Calu3 (cell line): ENCODE measurements around the gene PARG. TPM values are rescaled to one million over a fixed set of nuclear protein-coding genes. Genes with fewer than 3 reads are reported as not detected.
A peak's percentile ranks its signal among the peaks of the same experiment; 100 is the strongest.

Experiments
- BruUV-seq: library from RNA; stranded (reverse); fragments of 400-500 nt; replicated peaks from 2 replicates; lab custom pipeline; 2021; lab: Mats Ljungman, UMichigan
- CTCF ChIA-PET: fragments of 300-600 bp; sonication (Branson Sonifier 250); formaldehyde crosslinking; loops from one replicate; lab custom pipeline; 2022; ENCODE audit warnings: antibody characterized with exemption; lab: Charles Lee
- DNase-seq: peaks from one replicate; pipeline ENCODE4 v3.0.0; 2022
- H3K27ac Mint-ChIP-seq: one replicate; pipeline ENCODE4 v1.8.0; 2022; ENCODE audit warnings: mixed read lengths; ENCODE audit not compliant: unreplicated experiment
- H3K27me3 Mint-ChIP-seq: one replicate; pipeline ENCODE4 v1.8.0; 2022; ENCODE audit warnings: mixed read lengths; ENCODE audit not compliant: unreplicated experiment
- H3K36me3 Mint-ChIP-seq: one replicate; pipeline ENCODE4 v1.8.0; 2022; ENCODE audit warnings: mild to moderate bottlenecking, moderate library complexity, mixed read lengths; ENCODE audit not compliant: insufficient read depth, unreplicated experiment
- H3K4me1 Mint-ChIP-seq: one replicate; pipeline ENCODE4 v1.8.0; 2022; ENCODE audit warnings: mild to moderate bottlenecking, low read depth, mixed read lengths; ENCODE audit not compliant: unreplicated experiment
- H3K4me3 Mint-ChIP-seq: one replicate; pipeline ENCODE4 v1.8.0; 2022; ENCODE audit warnings: mild to moderate bottlenecking, low read depth, moderate library complexity, mixed read lengths; ENCODE audit not compliant: unreplicated experiment
- H3K9me3 Mint-ChIP-seq: one replicate; pipeline ENCODE4 v1.8.0; 2022; ENCODE audit warnings: low read depth, mixed read lengths; ENCODE audit not compliant: unreplicated experiment
- intact Hi-C: fragments of 100-400 bp; cut with micrococcal nuclease; formaldehyde crosslinking; loops from one replicate; pipeline ENCODE4 v1.10.0; 2022; ENCODE audit not compliant: unreplicated experiment
- total RNA-seq: library from RNA; stranded (reverse); gene quantifications from 2 replicates; pipeline ENCODE4 v1.2.3, GENCODE V29; 2022
- TF ChIP-seq, protein P1 (sequence below): fragments of 200-600 bp; IDR thresholded peaks from one replicate; pipeline ENCODE4 v1.8.0; 2022; ENCODE audit warnings: antibody characterized with exemption; ENCODE audit not compliant: unreplicated experiment

PARG gene
- total RNA-seq, 1 experiment from 2014 or later = 41.1 TPM

DNA sequence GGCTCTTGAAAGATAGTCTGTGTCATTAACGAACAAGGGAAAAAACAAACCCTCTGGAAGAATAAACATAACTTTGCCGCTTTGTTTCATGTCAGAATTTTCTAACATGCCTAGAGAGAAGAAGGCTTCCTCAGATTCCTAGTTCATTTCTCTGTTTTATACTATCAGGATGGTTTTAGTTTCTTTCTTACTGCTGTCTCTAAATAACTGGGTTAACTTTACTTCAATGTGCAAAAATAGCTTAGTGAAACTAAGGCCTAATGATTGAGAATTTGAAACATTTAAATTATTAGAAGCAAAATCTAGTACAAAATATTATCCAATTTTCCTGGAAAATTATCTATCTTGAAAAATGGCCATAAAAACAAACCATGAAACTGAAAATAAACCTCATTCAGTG, 107.6 kb downstream of the PARG start:
- intact Hi-C loops = no loop called here
- Mint-ChIP-seq H3K27me3 (no peaks in the 10 kb centered on the region), H3K27ac (no peak overlapping the region), H3K4me1 (peaks cover 38% of the 10 kb centered on the region), H3K9me3 (no peaks in the 10 kb centered on the region), H3K36me3 (peaks cover 16% of the 10 kb centered on the region), H3K4me3 (no peak overlapping the region)
- TF ChIP-seq, protein P1, sequence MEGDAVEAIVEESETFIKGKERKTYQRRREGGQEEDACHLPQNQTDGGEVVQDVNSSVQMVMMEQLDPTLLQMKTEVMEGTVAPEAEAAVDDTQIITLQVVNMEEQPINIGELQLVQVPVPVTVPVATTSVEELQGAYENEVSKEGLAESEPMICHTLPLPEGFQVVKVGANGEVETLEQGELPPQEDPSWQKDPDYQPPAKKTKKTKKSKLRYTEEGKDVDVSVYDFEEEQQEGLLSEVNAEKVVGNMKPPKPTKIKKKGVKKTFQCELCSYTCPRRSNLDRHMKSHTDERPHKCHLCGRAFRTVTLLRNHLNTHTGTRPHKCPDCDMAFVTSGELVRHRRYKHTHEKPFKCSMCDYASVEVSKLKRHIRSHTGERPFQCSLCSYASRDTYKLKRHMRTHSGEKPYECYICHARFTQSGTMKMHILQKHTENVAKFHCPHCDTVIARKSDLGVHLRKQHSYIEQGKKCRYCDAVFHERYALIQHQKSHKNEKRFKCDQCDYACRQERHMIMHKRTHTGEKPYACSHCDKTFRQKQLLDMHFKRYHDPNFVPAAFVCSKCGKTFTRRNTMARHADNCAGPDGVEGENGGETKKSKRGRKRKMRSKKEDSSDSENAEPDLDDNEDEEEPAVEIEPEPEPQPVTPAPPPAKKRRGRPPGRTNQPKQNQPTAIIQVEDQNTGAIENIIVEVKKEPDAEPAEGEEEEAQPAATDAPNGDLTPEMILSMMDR = no peak
- BruUV-seq = no TSS peak
- no peak for DNase-seq
- CTCF ChIA-PET = no interaction called here

DNA sequence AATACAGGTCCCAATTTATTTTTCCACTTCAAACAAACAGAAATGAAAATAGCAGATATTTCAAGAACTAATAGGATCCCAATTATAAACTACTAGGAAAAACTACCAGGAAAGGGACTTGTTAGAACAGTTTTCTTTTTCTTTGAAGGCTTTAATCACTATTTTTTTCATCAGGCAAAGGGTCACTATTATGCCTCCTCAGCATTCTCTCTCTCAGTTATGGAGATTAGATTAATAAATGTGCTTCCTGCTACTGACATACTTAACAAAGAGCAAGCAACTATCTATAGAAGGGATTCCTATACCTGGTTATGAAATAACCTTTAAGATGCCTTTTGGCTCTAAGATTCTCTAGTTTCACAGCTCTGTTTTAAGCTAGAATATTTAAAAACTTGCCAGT, 108.7 kb downstream of the PARG start:
- no peaks in the 10 kb centered on the region for H3K27me3 Mint-ChIP-seq
- CTCF ChIA-PET = no interaction called here
- H3K27ac Mint-ChIP-seq = no peak overlapping the region
- no peak overlapping the region for H3K4me3 Mint-ChIP-seq
- DNase-seq = no peak
- H3K36me3 Mint-ChIP-seq = peaks cover 11% of the 10 kb centered on the region
- peaks cover 38% of the 10 kb centered on the region for H3K4me1 Mint-ChIP-seq
- no TSS peak for BruUV-seq
- intact Hi-C loops = no loop called here
- no peaks in the 10 kb centered on the region for H3K9me3 Mint-ChIP-seq
- TF ChIP-seq, protein P1 = no peak

DNA sequence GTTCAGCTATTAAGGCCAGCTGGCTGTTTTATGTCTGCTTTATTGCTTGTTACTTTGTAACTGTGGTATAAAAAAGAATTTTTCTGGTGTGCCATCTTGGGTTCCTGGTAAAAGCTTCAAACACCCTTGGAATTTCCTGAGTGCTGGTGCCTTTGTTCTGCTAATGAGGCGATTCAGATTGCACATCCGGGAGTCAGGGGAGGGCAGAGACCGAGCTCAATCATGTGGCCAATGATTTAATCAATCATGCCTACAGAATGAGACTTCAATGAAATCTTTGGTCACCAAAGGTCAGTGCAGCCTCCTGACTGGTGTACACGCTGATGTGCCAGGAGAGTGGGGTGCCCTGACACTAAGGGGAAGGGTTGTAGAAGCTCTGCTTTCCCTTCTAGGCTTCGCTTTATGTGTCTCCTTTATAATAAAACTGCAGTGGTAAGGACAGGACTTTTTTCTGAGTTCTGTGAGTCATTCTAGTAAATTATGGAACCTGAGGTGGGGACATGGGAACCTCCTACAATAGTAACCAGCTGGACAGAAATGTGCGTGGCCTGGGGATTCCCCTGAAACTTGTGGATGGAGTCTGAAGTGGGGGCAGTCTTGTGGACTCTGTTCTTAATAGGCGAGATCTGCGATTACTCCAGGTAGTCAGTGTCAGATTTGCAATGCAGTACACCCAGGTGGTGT, 110.3 kb downstream of the PARG start:
- no TSS peak for BruUV-seq
- H3K36me3 Mint-ChIP-seq = peaks cover 5% of the 10 kb centered on the region
- CTCF ChIA-PET = no interaction called here
- H3K4me1 Mint-ChIP-seq = peaks cover 21% of the 10 kb centered on the region
- TF ChIP-seq, protein P1 = no peak
- H3K27ac Mint-ChIP-seq = peak overlapping the region; percentile 64
- H3K4me3 Mint-ChIP-seq = no peak overlapping the region
- H3K9me3 Mint-ChIP-seq = no peaks in the 10 kb centered on the region
- intact Hi-C loops = no loop called here
- no peaks in the 10 kb centered on the region for H3K27me3 Mint-ChIP-seq
- DNase-seq = peak; percentile 17

DNA sequence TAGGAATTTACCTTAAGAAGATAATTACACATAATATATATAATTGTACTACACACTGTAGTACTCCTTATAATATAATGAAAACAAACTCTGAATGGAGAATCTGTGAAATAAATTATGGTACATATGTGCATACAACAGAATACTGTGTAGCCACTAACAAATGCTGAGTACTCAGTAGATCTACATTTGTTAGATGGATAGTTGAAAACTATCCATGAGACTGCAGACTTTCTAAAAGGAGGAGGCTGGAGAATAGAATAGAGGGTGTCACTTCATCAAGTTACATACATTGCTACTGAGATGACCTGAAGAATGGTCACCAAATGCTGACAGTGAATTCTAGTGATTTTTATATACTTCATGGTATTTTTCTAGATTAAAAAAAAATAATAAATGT, 111.0 kb downstream of the PARG start:
- Mint-ChIP-seq H3K27ac (no peak overlapping the region), H3K36me3 (peaks cover 5% of the 10 kb centered on the region), H3K4me1 (peaks cover 21% of the 10 kb centered on the region), H3K27me3 (no peaks in the 10 kb centered on the region), H3K4me3 (no peak overlapping the region), H3K9me3 (no peaks in the 10 kb centered on the region)
- BruUV-seq = no TSS peak
- TF ChIP-seq, protein P1 = no peak
- intact Hi-C loops = no loop called here
- CTCF ChIA-PET = no interaction called here
- DNase-seq = no peak
